Measurements from ENCODE around the gene FFAR1. TPM values are rescaled to one million over a fixed set of nuclear protein-coding genes. Genes with fewer than 3 reads are reported as not detected.

FFAR1 gene
- total and polyA plus RNA-seq, 2 of the 8 experiments (the other 6 are each of a cell fraction or from before 2014, with no cell fraction given) = not detected

- TF ChIP-seq KDM1A (IDR thresholded peaks at IDR 0.05; ENCODE audit: borderline replicate concordance, low read length) = no peak
- no peak for TF ChIP-seq CHD7 (IDR thresholded peaks at IDR 0.05; ENCODE audit: insufficient replicate concordance, low read length)
- no peak for TF ChIP-seq CEBPB (IDR thresholded peaks at IDR 0.05; ENCODE audit: low read depth, low read length)
- no peak for TF ChIP-seq SIRT6 (IDR thresholded peaks at IDR 0.05; ENCODE audit: low read length)
- TF ChIP-seq HDAC2 (IDR thresholded peaks at IDR 0.05; ENCODE audit: borderline replicate concordance in 1 of 2, low read depth in 2 of 2, low read length in 2 of 2) = no peak
- no peak for TF ChIP-seq HDAC6 (IDR thresholded peaks at IDR 0.05; ENCODE audit: low read depth, low read length)
- no peak for TF ChIP-seq BACH1 (IDR thresholded peaks at IDR 0.05; ENCODE audit: low read length)
- TF ChIP-seq RAD21 (IDR thresholded peaks at IDR 0.05 in 1 of 2, conservative IDR thresholded peaks at IDR 0.05 in 1 of 2; ENCODE audit: low read depth in 2 of 2, low read length in 2 of 2) = no peak
Measured at GRCh38 chr19:35301961-35302360, 45.7 kb upstream of the FFAR1 start (continued).
